Stomach (tissue), 9 donors: Measurements from ENCODE around the gene ARHGEF37. TPM values are rescaled to one million over a fixed set of nuclear protein-coding genes. Genes with fewer than 3 reads are reported as not detected.

Source experiments
- DNase-seq, 2 donors: peaks; one replicate each; pipeline versions ENCODE4 v3.0.0 to v3.0.0-alpha.2; 2013 to 2019
- H3K27ac ChIP-seq, 5 donors: fragments of 200-600 bp in 4 of 5; sonication (generic) in 4 of 5; one replicate each; pipeline ENCODE4 v1.5.1; 2013 to 2019; ENCODE audit warnings: mild to moderate bottlenecking in 1 of 5, moderate library complexity in 1 of 5
- H3K27me3 ChIP-seq, 3 donors: fragments of 200-600 bp; sonication (generic); one replicate each; pipeline ENCODE4 v1.5.1; 2017 to 2019; ENCODE audit warnings: mixed run types in 1 of 3
- H3K36me3 ChIP-seq, 4 donors: fragments of 200-600 bp; sonication (generic); 1 replicate in 3 of 4; 2 replicates in 1 of 4; pipeline ENCODE4 v1.5.1; 2016 to 2019
- H3K4me1 ChIP-seq, 4 donors: fragments of 200-600 bp; sonication (generic); one replicate each; pipeline ENCODE4 v1.5.1; 2016 to 2019
- H3K4me3 ChIP-seq, 4 donors: fragments of 200-600 bp; sonication (generic) in 3 of 4; one replicate each; pipeline ENCODE4 v1.5.1; 2016 to 2019; ENCODE audit warnings: mild to moderate bottlenecking in 1 of 4
- H3K9me3 ChIP-seq, 4 donors: fragments of 200-600 bp; sonication (generic); one replicate each; pipeline ENCODE4 v1.5.1; 2016 to 2019
- CTCF ChIP-seq, 7 experiments: fragments of 450-650 bp in 4 of 7; fragments of 200-600 bp in 3 of 7; sonication (generic) in 3 of 7; IDR thresholded peaks; one replicate each; pipeline ENCODE4 v1.5.1; 2016 to 2019; ENCODE audit warnings: antibody characterized with exemption in 7 of 7, control low read depth in 2 of 7, mild to moderate bottlenecking in 1 of 7
- EP300 ChIP-seq: sonication (generic); formaldehyde crosslinking; IDR thresholded peaks from one replicate; pipeline ENCODE4 v1.6.1; 2017; ENCODE audit warnings: antibody characterized with exemption
- POLR2A ChIP-seq, 4 donors: fragments of 450-650 bp; IDR thresholded peaks; one replicate each; pipeline ENCODE4 v1.6.1; 2016; ENCODE audit warnings: antibody characterized with exemption in 4 of 4, control low read depth in 2 of 4, mild to moderate bottlenecking in 1 of 4, moderate library complexity in 1 of 4
- POLR2AphosphoS5 ChIP-seq, 3 donors: sonication (generic); formaldehyde crosslinking; IDR thresholded peaks; one replicate each; pipeline ENCODE4 v1.6.1; 2016; ENCODE audit warnings: antibody characterized with exemption in 3 of 3
- WGBS, 5 donors: extraction: QIAGEN DNeasy Blood & Tissue Kit in 3 of 5; methylation state at CpG; one replicate each; pipeline versions ENCODE4 v1.1.5 to v1.1.7; 2013 to 2018; 5-methylcytosine and 5-hydroxymethylcytosine counted together
- intact Hi-C: fragments of 100-400 bp; cut with DNase I; formaldehyde crosslinking; loops from one replicate; pipeline ENCODE4 v1.15.1; 2023; ENCODE audit warnings: low total_unique reads
- polyA plus RNA-seq, 3 donors: library from polyadenylated mRNA; stranded (reverse); fragments of 200-250 nt; gene quantifications; one replicate each; pipeline ENCODE4 v1.2.3, GENCODE V29; 2013
- total RNA-seq, 5 donors: library from RNA; depleted of rRNA; stranded (reverse); fragments of >200 nt; gene quantifications; one replicate each; pipeline versions ENCODE4 v1.1.0 to v1.2.3, GENCODE V29; 2014 to 2016
- donor health status: healthy with polysubstance abuse.
- donor health status: Bipolar disorder and iron deficiency.
- donor health status: healthy.

The ARHGEF37 gene
- total and polyA plus RNA-seq, 8 donors, result 8.0 to 64.2 (median 21.9) TPM

GRCh38 chr5:149632311-149633251 is 51.3 kb downstream of the ARHGEF37 start:
- H3K27ac ChIP-seq, result peak overlapping the region; percentile 49 to 87 (median 84)
- no peak for TF ChIP-seq EP300
- no peak for TF ChIP-seq POLR2A (IDR thresholded peaks at IDR 0.05)
- no peak for TF ChIP-seq CTCF (IDR thresholded peaks at IDR 0.05)
- TF ChIP-seq POLR2AphosphoS5 (IDR thresholded peaks at IDR 0.05), result peak in 2 of 3 donors; percentile 19 to 69
- WGBS, 5 donors, result 28 to 46% (median 36%) methylated on average over 8 to 12 of the region's 12 CpGs

GRCh38 chr5:149633476-149634350 is 52.4 kb downstream of the ARHGEF37 start:
- no peak overlapping the region for H3K4me3 ChIP-seq
- H3K27me3 ChIP-seq, result no peaks in the 10 kb centered on the region
- H3K36me3 ChIP-seq, result peaks cover 7 to 35% (median 20%) of the 10 kb centered on the region in 4 donors
- 53 to 66% (median 62%) methylated on average over 8 of the region's 8 CpGs for WGBS, 5 donors
- H3K4me1 ChIP-seq, result peaks cover 24 to 46% (median 27%) of the 10 kb centered on the region in 4 donors
- H3K27ac ChIP-seq, result peak overlapping the region; percentile 9 to 87 (median 84)
- TF ChIP-seq POLR2AphosphoS5 (IDR thresholded peaks at IDR 0.05), result no peak
- TF ChIP-seq EP300, result no peak
- no peak for TF ChIP-seq POLR2A (IDR thresholded peaks at IDR 0.05)
- TF ChIP-seq CTCF (IDR thresholded peaks at IDR 0.05), result no peak
- H3K9me3 ChIP-seq, result no peaks in the 10 kb centered on the region
- peak in 1 of 2 donors; percentile 35 for DNase-seq
- intact Hi-C loops, result loop anchor here (10.0 kb wide), 1 partner anchor 361 kb away; no protein-coding TSS in a partner anchor

More at GRCh38 chr5:149632311-149633251, 51.3 kb downstream of the ARHGEF37 start:
- DNase-seq, result peak; percentile 82 to 85
- intact Hi-C loops, result loop anchor here (10.0 kb wide), 1 partner anchor 362 kb away; no protein-coding TSS in a partner anchor
- Histone ChIP-seq H3K27me3 (no peaks in the 10 kb centered on the region), H3K9me3 (no peaks in the 10 kb centered on the region), H3K4me1 (peaks cover 24 to 46% (median 27%) of the 10 kb centered on the region in 4 donors), H3K4me3 (no peak overlapping the region), H3K36me3 (peaks cover 9 to 46% (median 31%) of the 10 kb centered on the region in 4 donors)

- intact Hi-C loops, result loop anchor here (5.0 to 10.0 kb wide), 2 partner anchors 192 to 359 kb away; no protein-coding TSS in a partner anchor
- Histone ChIP-seq H3K27me3 (no peaks in the 10 kb centered on the region), H3K4me3 (no peak overlapping the region), H3K9me3 (no peaks in the 10 kb centered on the region), H3K4me1 (peaks cover 31 to 54% (median 36%) of the 10 kb centered on the region in 4 donors), H3K36me3 (peaks cover 3 to 18% (median 9%) of the 10 kb centered on the region in 4 donors), H3K27ac (peak overlapping the region in 2 of 5 donors; percentile 20 to 87)
- 70 to 90% (median 79%) methylated on average over 2 of the region's 2 CpGs for WGBS, 5 donors
- TF ChIP-seq POLR2AphosphoS5 (IDR thresholded peaks at IDR 0.05), result no peak
- DNase-seq, result no peak
Measured at GRCh38 chr5:149635394-149635793, 54.1 kb downstream of the ARHGEF37 start.

- Histone ChIP-seq H3K27ac (no peak overlapping the region), H3K27me3 (no peaks in the 10 kb centered on the region), H3K9me3 (no peaks in the 10 kb centered on the region), H3K36me3 (peaks cover 0 to 18% (median 5%) of the 10 kb centered on the region in 4 donors), H3K4me1 (peaks cover 31 to 53% (median 38%) of the 10 kb centered on the region in 4 donors), H3K4me3 (no peak overlapping the region)
- intact Hi-C loops, result loop anchor here (5.0 to 10.0 kb wide), 2 partner anchors 191 to 358 kb away; no protein-coding TSS in a partner anchor
- WGBS, 5 donors, result 93 to 100% (median 96%) methylated on average over 5 of the region's 5 CpGs
- no peak for DNase-seq
- TF ChIP-seq POLR2A (IDR thresholded peaks at IDR 0.05) (no peak), CTCF (IDR thresholded peaks at IDR 0.05) (no peak), POLR2AphosphoS5 (IDR thresholded peaks at IDR 0.05) (no peak), EP300 (no peak)
Measured at GRCh38 chr5:149636191-149636860, 55.0 kb downstream of the ARHGEF37 start.
